GM19455 (cell line): ENCODE data around the gene IFIT1B.

Experiments used
- ATAC-seq: cut with Tn5 transposase; IDR thresholded peaks from one replicate; pipeline ENCODE4 v1.9.1; 2021; ENCODE audit not compliant: unreplicated experiment

IFIT1B gene

GRCh38 chr10:89348481-89348880 lies 29.4 kb upstream of the IFIT1B start:
- ATAC-seq = no peak

- no peak for ATAC-seq
These were observed 28.9 kb upstream of the IFIT1B start for GRCh38 chr10:89348975-89349374.

- ATAC-seq = peak; percentile 43
These were observed 27.1 kb upstream of the IFIT1B start for GRCh38 chr10:89350631-89351315.

GRCh38 chr10:89351412-89351779 lies 26.5 kb upstream of the IFIT1B start:
- ATAC-seq = peak; percentile 91

GRCh38 chr10:89351780-89352597 lies 25.9 kb upstream of the IFIT1B start:
- ATAC-seq = peak; percentile 39

- no peak for ATAC-seq
These were observed 25.1 kb upstream of the IFIT1B start for GRCh38 chr10:89352802-89353201.

GRCh38 chr10:89355394-89355931 lies 22.4 kb upstream of the IFIT1B start:
- no peak for ATAC-seq

- no peak for ATAC-seq
These were observed 20.8 kb upstream of the IFIT1B start for GRCh38 chr10:89357096-89357495.

GRCh38 chr10:89357975-89358374 lies 19.9 kb upstream of the IFIT1B start:
- no peak for ATAC-seq

- no peak for ATAC-seq
These were observed 17.7 kb upstream of the IFIT1B start for GRCh38 chr10:89360157-89360556.

GRCh38 chr10:89362929-89363328 lies 14.9 kb upstream of the IFIT1B start:
- ATAC-seq = no peak

- no peak for ATAC-seq
These were observed 14.0 kb upstream of the IFIT1B start for GRCh38 chr10:89363729-89364442.

- ATAC-seq = no peak
These were observed 13.3 kb upstream of the IFIT1B start for GRCh38 chr10:89364531-89364930.

GRCh38 chr10:89367529-89367928 lies 10.3 kb upstream of the IFIT1B start:
- ATAC-seq = peak; percentile 60

- no peak for ATAC-seq
These were observed 9.7 kb upstream of the IFIT1B start for GRCh38 chr10:89368129-89368528.

GRCh38 chr10:89369156-89370105 lies 8.4 kb upstream of the IFIT1B start:
- no peak for ATAC-seq

GRCh38 chr10:89371079-89371478 lies 6.8 kb upstream of the IFIT1B start:
- no peak for ATAC-seq

GRCh38 chr10:89371987-89372386 lies 5.9 kb upstream of the IFIT1B start:
- ATAC-seq = no peak

GRCh38 chr10:89373916-89374711 lies 3.7 kb upstream of the IFIT1B start:
- no peak for ATAC-seq

GRCh38 chr10:89374713-89375141 lies 3.1 kb upstream of the IFIT1B start:
- ATAC-seq = no peak
